ENCODE results near the gene OSBPL3. TPM values are rescaled to one million over a fixed set of nuclear protein-coding genes. Genes with fewer than 3 reads are reported as not detected.

Gene OSBPL3
- total RNA-seq, 2 donors from 2014 or later = 3.1 to 8.2 TPM

GRCh38 chr7:24965831-24966708, 13.9 kb downstream of the OSBPL3 start:
- Histone ChIP-seq H3K4me3 (no peak overlapping the region), H3K27ac (peak overlapping the region in 3 of 4 donors; percentile 17 to 52 (median 47)), H3K36me3 (replicated peaks in 1 of 2; ENCODE audit: insufficient read depth in 1 of 2, low read depth in 2 of 2) (no peaks in the 10 kb centered on the region), H3K27me3 (no peaks in the 10 kb centered on the region), H3K4me1 (peaks cover 13% of the 10 kb centered on the region), H3K9me3 (no peaks in the 10 kb centered on the region)
- TF ChIP-seq CTCF (IDR thresholded peaks at IDR 0.05) (no peak), POLR2A (IDR thresholded peaks at IDR 0.05) (no peak)
- 57 to 60% methylated on average over 8 of the region's 8 CpGs for WGBS, 2 donors
- DNase-seq = peak in 2 of 4 donors; percentile 17 to 18
- intact Hi-C loops (cut with DNase I) = no loop called here
- ATAC-seq = peak; percentile 67

GRCh38 chr7:24964191-24964590, 15.8 kb downstream of the OSBPL3 start:
- DNase-seq = no peak
- intact Hi-C loops (cut with DNase I) = no loop called here
- Histone ChIP-seq H3K4me1 (peaks cover 13% of the 10 kb centered on the region), H3K27ac (no peak overlapping the region), H3K27me3 (no peaks in the 10 kb centered on the region), H3K4me3 (no peak overlapping the region), H3K9me3 (no peaks in the 10 kb centered on the region), H3K36me3 (replicated peaks in 1 of 2; ENCODE audit: insufficient read depth in 1 of 2, low read depth in 2 of 2) (no peaks in the 10 kb centered on the region)
- TF ChIP-seq CTCF (IDR thresholded peaks at IDR 0.05) (no peak), POLR2A (IDR thresholded peaks at IDR 0.05) (no peak)
- ATAC-seq = no peak
- 92 to 95% methylated on average over 2 of the region's 2 CpGs for WGBS, 2 donors

- intact Hi-C loops (cut with DNase I) = no loop called here
- Histone ChIP-seq H3K27ac (peak overlapping the region in 1 of 4 donors; percentile 41), H3K4me3 (no peak overlapping the region), H3K4me1 (peaks cover 13% of the 10 kb centered on the region), H3K9me3 (no peaks in the 10 kb centered on the region), H3K27me3 (no peaks in the 10 kb centered on the region), H3K36me3 (replicated peaks in 1 of 2; ENCODE audit: insufficient read depth in 1 of 2, low read depth in 2 of 2) (no peaks in the 10 kb centered on the region)
- DNase-seq (peak in 2 of 4 donors; percentile 25 to 72), ATAC-seq (no peak)
- TF ChIP-seq CTCF (IDR thresholded peaks at IDR 0.05) = no peak
- no peak for TF ChIP-seq POLR2A (IDR thresholded peaks at IDR 0.05)
- WGBS, 2 donors = 89 to 90% methylated on average over 1 to 2 of the region's 2 CpGs
These were observed 16.8 kb downstream of the OSBPL3 start for GRCh38 chr7:24963218-24963617.

GRCh38 chr7:24962418-24962962, 17.5 kb downstream of the OSBPL3 start:
- TF ChIP-seq POLR2A (IDR thresholded peaks at IDR 0.05) (no peak), CTCF (IDR thresholded peaks at IDR 0.05) (no peak)
- H3K4me3 ChIP-seq = no peak overlapping the region
- H3K36me3 ChIP-seq (replicated peaks in 1 of 2; ENCODE audit: insufficient read depth in 1 of 2, low read depth in 2 of 2) = no peaks in the 10 kb centered on the region
- peaks cover 13% of the 10 kb centered on the region for H3K4me1 ChIP-seq
- peak overlapping the region in 1 of 4 donors; percentile 28 for H3K27ac ChIP-seq
- no peaks in the 10 kb centered on the region for H3K27me3 ChIP-seq
- ATAC-seq = no peak
- no peak for DNase-seq
- WGBS, 2 donors = 75 to 80% methylated on average over 4 of the region's 4 CpGs
- intact Hi-C loops (cut with DNase I) = no loop called here
- H3K9me3 ChIP-seq = no peaks in the 10 kb centered on the region

Measured in body of pancreas (tissue), 4 donors.